Activated T-helper 1 cell treated with anti-CD3 and anti-CD28 coated beads, Interleukin-2, amount 50 U/mL, for 16 hours (primary cell): ENCODE measurements around the gene PCDHB3.
"Not testable (repeated sequence)": the region's sequence is repeated elsewhere in the genome, so short reads cannot be mapped to it uniquely, and the experiment has no call there.

Source experiments
- DNase-seq, 2 donors: peaks; one replicate each; pipeline ENCODE4 v3.0.0-alpha.2; 2020; ENCODE audit warnings: low read depth in 1 of 2, low spot score in 1 of 2

Gene PCDHB3

GRCh38 chr5:141135718-141136266 lies 35.5 kb downstream of the PCDHB3 start:
- no peak for DNase-seq

- DNase-seq: not testable (repeated sequence)
These were observed 37.1 kb downstream of the PCDHB3 start for GRCh38 chr5:141137346-141137745.

GRCh38 chr5:141149812-141150211 lies 49.5 kb downstream of the PCDHB3 start, which contains the start of gene PCDHB6:
PCDHB6 (plus strand) TSS chr5:141150057; CDS start chr5:141150258, 201 bp downstream.
- DNase-seq: no peak

- no peak for DNase-seq
These were observed 50.1 kb downstream of the PCDHB3 start for GRCh38 chr5:141150224-141150992.

- DNase-seq: no peak
These were observed 50.7 kb downstream of the PCDHB3 start for GRCh38 chr5:141150993-141151325.

- not testable (repeated sequence) for DNase-seq
These were observed 51.4 kb downstream of the PCDHB3 start for GRCh38 chr5:141151632-141152031.

- DNase-seq: not testable (repeated sequence)
These were observed 51.8 kb downstream of the PCDHB3 start for GRCh38 chr5:141152096-141152495.
